GM21367 (cell line): ENCODE measurements around the gene NECAB2.

Source experiments
- ATAC-seq: cut with Tn5 transposase; IDR thresholded peaks from one replicate; pipeline ENCODE4 v1.9.1; 2021; ENCODE audit not compliant: unreplicated experiment

The NECAB2 gene

DNA sequence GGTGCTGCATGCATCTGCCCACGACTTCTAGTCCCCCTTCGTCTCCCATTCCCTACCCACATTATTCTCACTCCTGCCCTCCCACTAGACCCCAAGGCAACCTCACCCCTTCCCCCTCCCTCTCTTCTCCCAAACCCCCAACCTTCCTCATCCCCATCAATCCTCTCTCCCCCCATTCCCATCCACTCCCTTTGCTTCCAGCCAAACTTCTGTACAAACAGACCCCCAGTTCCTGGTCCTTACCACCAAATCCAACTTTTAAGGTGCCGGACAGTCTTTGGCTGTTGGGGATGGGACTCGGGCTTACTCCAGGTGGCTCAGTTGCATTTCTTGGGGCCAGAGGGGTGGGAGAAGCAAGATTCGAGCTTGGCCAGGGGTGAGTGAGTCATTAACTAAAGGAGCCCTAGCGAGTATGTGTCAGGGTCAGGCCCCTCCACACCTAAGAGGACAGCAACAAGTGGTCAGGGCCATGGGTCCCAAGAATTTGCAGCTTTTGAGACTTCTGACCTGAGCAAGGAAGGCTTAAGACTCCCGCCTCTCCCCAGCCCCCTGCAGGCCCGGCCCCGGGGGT, 74.3 kb downstream of the NECAB2 start, which contains the start of gene SLC38A8:
SLC38A8 (minus strand) TSS at position 488 of the 571 bp plus-strand sequence. CDS start 638 bp downstream, outside the sequence.
- no peak for ATAC-seq

GRCh38 chr16:84042879-84043485, 74.9 kb downstream of the NECAB2 start:
- ATAC-seq: no peak

- no peak for ATAC-seq
These were observed 75.6 kb downstream of the NECAB2 start for GRCh38 chr16:84043486-84044117.

DNA sequence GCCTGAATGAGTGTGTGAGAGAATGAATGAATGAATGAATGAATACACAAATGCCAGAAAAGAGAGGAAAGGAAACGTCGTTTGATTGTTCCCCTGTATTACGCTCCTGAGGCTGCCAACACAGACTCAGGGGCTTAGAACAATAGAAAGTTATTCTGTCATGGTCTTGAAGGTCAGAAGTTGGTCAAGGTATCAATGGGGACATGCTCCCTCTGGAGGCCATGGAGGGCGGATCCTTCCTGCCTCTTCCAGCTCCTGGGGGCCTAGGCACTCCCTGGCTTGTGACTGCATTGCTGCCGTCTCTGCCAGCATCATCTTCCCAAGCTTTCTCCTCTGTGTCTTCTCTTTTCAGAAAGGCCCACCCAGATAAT, 76.1 kb downstream of the NECAB2 start:
- no peak for ATAC-seq

GRCh38 chr16:84045001-84045817, 77.2 kb downstream of the NECAB2 start:
- ATAC-seq: no peak

DNA sequence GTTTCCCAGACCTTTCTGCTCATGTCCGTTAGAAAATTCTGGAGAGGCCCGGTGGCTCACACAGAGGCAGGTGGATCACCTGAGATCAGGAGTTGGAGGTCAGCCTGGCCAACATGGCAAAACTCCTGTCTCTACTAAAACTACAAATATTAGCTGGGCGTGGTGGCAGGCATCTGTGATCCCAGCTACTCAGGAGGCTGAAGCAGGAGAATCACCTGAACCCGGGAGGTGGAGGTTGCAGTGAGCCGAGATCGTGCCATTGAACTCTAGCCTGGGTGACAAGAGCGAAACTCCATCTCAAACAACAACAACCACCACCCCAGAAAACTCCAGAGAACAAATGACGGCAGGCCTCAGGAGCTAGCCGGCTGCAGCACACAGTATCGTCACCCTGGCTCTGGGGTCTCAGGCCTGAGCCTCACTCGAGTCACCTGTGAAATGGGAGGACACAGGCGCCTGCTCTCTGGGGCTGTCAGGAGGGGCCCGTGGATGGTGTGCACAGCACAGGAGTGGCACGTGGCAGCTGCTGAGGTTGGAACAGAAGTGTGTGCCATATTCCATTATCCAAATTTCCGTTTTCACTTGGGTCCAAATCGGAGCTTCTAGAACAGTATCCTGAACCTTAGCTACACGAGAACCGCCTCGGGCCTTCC, 77.9 kb downstream of the NECAB2 start:
- no peak for ATAC-seq

- ATAC-seq: no peak
These were observed 79.2 kb downstream of the NECAB2 start for GRCh38 chr16:84047206-84047605.

DNA sequence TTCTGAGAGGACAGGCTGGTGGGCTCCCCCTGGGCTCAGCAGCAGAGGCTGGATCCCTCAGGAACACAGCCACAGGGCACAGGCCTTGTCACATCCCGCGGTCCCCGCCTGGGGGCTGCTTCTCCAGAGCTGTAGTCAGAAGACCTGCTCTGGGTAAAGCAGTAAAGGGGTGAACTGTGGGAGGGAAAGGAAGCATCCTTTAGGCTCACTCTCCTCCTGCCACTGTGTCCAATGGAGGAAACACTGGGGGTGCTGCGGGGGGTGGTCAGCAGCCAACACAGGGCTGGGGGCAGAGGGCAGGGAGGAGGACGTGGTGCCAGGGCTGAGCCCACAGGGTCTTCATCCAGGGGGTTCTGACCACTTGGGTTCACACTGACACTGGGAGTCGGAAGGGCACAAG, 79.6 kb downstream of the NECAB2 start:
- no peak for ATAC-seq

DNA sequence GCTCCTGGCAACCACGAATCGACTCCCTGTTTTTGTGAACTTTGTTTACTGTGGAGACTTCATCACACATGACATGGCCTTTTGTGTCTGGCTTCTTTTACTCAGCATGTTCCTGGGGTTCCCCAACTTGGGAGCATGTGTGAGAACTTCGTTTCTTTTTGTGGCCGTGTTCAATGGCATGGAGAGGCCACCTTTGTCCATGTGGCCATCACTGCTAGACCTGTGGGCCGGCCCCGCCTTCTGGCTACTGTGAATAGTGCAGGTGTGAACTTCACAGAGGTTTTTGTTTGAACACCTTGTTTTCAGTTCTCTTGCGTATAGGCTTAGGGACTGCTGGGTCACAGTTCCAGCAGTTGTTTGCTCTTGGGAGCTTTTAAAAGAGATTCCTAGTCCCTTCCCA, 80.2 kb downstream of the NECAB2 start:
- ATAC-seq: no peak

DNA sequence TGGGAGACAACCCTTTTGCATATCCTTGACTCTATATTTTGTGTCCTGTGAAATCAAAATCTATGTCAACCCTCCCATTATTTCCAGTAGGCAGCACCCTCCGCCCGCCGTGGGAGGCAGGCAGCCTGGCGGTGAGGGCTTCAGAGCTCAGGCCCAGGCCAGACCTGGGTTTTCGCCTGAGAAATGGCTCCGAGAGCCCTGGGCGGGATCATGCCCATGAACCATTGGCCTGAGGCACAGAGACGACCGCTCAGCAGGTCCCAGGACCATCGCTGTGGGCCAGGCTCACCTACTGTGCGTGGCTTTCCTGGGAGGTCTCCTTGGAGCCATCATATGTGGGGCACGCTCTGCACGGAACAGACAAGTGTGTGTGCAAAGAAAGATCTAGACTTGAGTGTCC, 80.8 kb downstream of the NECAB2 start:
- no peak for ATAC-seq

- no peak for ATAC-seq
These were observed 81.5 kb downstream of the NECAB2 start for GRCh38 chr16:84049403-84050060.

GRCh38 chr16:84050316-84050715, 82.3 kb downstream of the NECAB2 start:
- ATAC-seq: no peak

- no peak for ATAC-seq
These were observed 84.1 kb downstream of the NECAB2 start for GRCh38 chr16:84052071-84052622.
